ENCODE results near the gene SSR4.

The SSR4 gene

GRCh38 chrX:153829799-153830639 lies 35.6 kb downstream of the SSR4 start, which contains the start of gene PDZD4:
Gene PDZD4 (minus strand): TSS chrX:153830544. CDS start chrX:153830298, 246 bp downstream.
- no peak for DNase-seq
- ChIA-PET POLR2A (no interaction called here), CTCF (no interaction called here)
- peaks cover 0 to 22% (median 12%) of the 10 kb centered on the region in 4 experiments for H3K4me1 ChIP-seq (ENCODE audit: control extremely low read depth in 1 of 4, control insufficient read depth in 4 of 4, insufficient read depth in 4 of 4, low read length in 3 of 4)
- H3K27ac ChIP-seq (ENCODE audit: insufficient read depth in 1 of 2, low read depth in 1 of 2, low read length in 2 of 2, poor library complexity in 1 of 2, severe bottlenecking in 2 of 2): no peak within 1 kb of the TSS
- peaks cover 0 to 83% (median 21%) of the 10 kb centered on the region in 5 experiments for H3K27me3 ChIP-seq (replicated peaks in 2 of 5; ENCODE audit: control insufficient read depth in 4 of 5, insufficient read depth in 5 of 5, low read length in 4 of 5)
- H3K4me3 ChIP-seq (ENCODE audit: control insufficient read depth in 1 of 7, extremely low read depth in 1 of 7, insufficient read depth in 4 of 7, low read depth in 2 of 7, low read length in 6 of 7): peak within 1 kb of the TSS in 4 of 7 experiments; percentile 8 to 31 (median 17)
- 17% methylated on average over 74 of the region's 97 CpGs for WGBS (ENCODE audit: insufficient coverage)
- H3K9me3 ChIP-seq (ENCODE audit: control extremely low read depth in 1 of 5, control insufficient read depth in 4 of 5, insufficient read depth in 2 of 5, low read depth in 1 of 5, low read length in 4 of 5): peaks cover 0 to 26% (median 0%) of the 10 kb centered on the region in 5 experiments
- H3K36me3 ChIP-seq (ENCODE audit: control insufficient read depth in 4 of 4, insufficient read depth in 4 of 4, low read length in 3 of 4): no peaks in the 10 kb centered on the region

- ChIA-PET POLR2A (no interaction called here), CTCF (no interaction called here)
- WGBS (ENCODE audit: insufficient coverage): 19% methylated on average over 61 of the region's 102 CpGs
- DNase-seq: no peak
- H3K27ac ChIP-seq (ENCODE audit: insufficient read depth in 1 of 2, low read depth in 1 of 2, low read length in 2 of 2, poor library complexity in 1 of 2, severe bottlenecking in 2 of 2): no peak overlapping the region
- peaks cover 0 to 78% (median 17%) of the 10 kb centered on the region in 5 experiments for H3K27me3 ChIP-seq (replicated peaks in 2 of 5; ENCODE audit: control insufficient read depth in 4 of 5, insufficient read depth in 5 of 5, low read length in 4 of 5)
- H3K4me1 ChIP-seq (ENCODE audit: control extremely low read depth in 1 of 4, control insufficient read depth in 4 of 4, insufficient read depth in 4 of 4, low read length in 3 of 4): peaks cover 0 to 22% (median 7%) of the 10 kb centered on the region in 4 experiments
- H3K36me3 ChIP-seq (ENCODE audit: control insufficient read depth in 4 of 4, insufficient read depth in 4 of 4, low read length in 3 of 4): no peaks in the 10 kb centered on the region
- H3K4me3 ChIP-seq (ENCODE audit: control insufficient read depth in 1 of 7, extremely low read depth in 1 of 7, insufficient read depth in 4 of 7, low read depth in 2 of 7, low read length in 6 of 7): peak overlapping the region in 4 of 7 experiments; percentile 8 to 31 (median 17)
- peaks cover 0 to 26% (median 0%) of the 10 kb centered on the region in 5 experiments for H3K9me3 ChIP-seq (ENCODE audit: control extremely low read depth in 1 of 5, control insufficient read depth in 4 of 5, insufficient read depth in 2 of 5, low read depth in 1 of 5, low read length in 4 of 5)
Measured at GRCh38 chrX:153830640-153831428, 36.4 kb downstream of the SSR4 start.

GRCh38 chrX:153831429-153832150 lies 37.1 kb downstream of the SSR4 start:
- ChIA-PET CTCF (no interaction called here), POLR2A (no interaction called here)
- WGBS (ENCODE audit: insufficient coverage): 56% methylated on average over 23 of the region's 23 CpGs
- no peaks in the 10 kb centered on the region for H3K36me3 ChIP-seq (ENCODE audit: control insufficient read depth in 4 of 4, insufficient read depth in 4 of 4, low read length in 3 of 4)
- H3K9me3 ChIP-seq (ENCODE audit: control extremely low read depth in 1 of 5, control insufficient read depth in 4 of 5, insufficient read depth in 2 of 5, low read depth in 1 of 5, low read length in 4 of 5): peaks cover 0 to 26% (median 0%) of the 10 kb centered on the region in 5 experiments
- DNase-seq: peak in 2 of 3 donors; percentile 27 to 33
- H3K4me3 ChIP-seq (ENCODE audit: control insufficient read depth in 1 of 7, extremely low read depth in 1 of 7, insufficient read depth in 4 of 7, low read depth in 2 of 7, low read length in 6 of 7): no peak overlapping the region
- peaks cover 0 to 22% (median 7%) of the 10 kb centered on the region in 4 experiments for H3K4me1 ChIP-seq (ENCODE audit: control extremely low read depth in 1 of 4, control insufficient read depth in 4 of 4, insufficient read depth in 4 of 4, low read length in 3 of 4)
- no peak overlapping the region for H3K27ac ChIP-seq (ENCODE audit: insufficient read depth in 1 of 2, low read depth in 1 of 2, low read length in 2 of 2, poor library complexity in 1 of 2, severe bottlenecking in 2 of 2)
- H3K27me3 ChIP-seq (replicated peaks in 2 of 5; ENCODE audit: control insufficient read depth in 4 of 5, insufficient read depth in 5 of 5, low read length in 4 of 5): peaks cover 0 to 74% (median 17%) of the 10 kb centered on the region in 5 experiments

- peaks cover 0 to 22% (median 7%) of the 10 kb centered on the region in 4 experiments for H3K4me1 ChIP-seq (ENCODE audit: control extremely low read depth in 1 of 4, control insufficient read depth in 4 of 4, insufficient read depth in 4 of 4, low read length in 3 of 4)
- peaks cover 0 to 26% (median 0%) of the 10 kb centered on the region in 5 experiments for H3K9me3 ChIP-seq (ENCODE audit: control extremely low read depth in 1 of 5, control insufficient read depth in 4 of 5, insufficient read depth in 2 of 5, low read depth in 1 of 5, low read length in 4 of 5)
- DNase-seq: no peak
- H3K27me3 ChIP-seq (replicated peaks in 2 of 5; ENCODE audit: control insufficient read depth in 4 of 5, insufficient read depth in 5 of 5, low read length in 4 of 5): peaks cover 0 to 64% (median 12%) of the 10 kb centered on the region in 5 experiments
- CTCF ChIA-PET: no interaction called here
- no peak overlapping the region for H3K27ac ChIP-seq (ENCODE audit: insufficient read depth in 1 of 2, low read depth in 1 of 2, low read length in 2 of 2, poor library complexity in 1 of 2, severe bottlenecking in 2 of 2)
- WGBS (ENCODE audit: insufficient coverage): 84% methylated on average over 8 of the region's 10 CpGs
- no peaks in the 10 kb centered on the region for H3K36me3 ChIP-seq (ENCODE audit: control insufficient read depth in 4 of 4, insufficient read depth in 4 of 4, low read length in 3 of 4)
- no peak overlapping the region for H3K4me3 ChIP-seq (ENCODE audit: control insufficient read depth in 1 of 7, extremely low read depth in 1 of 7, insufficient read depth in 4 of 7, low read depth in 2 of 7, low read length in 6 of 7)
- POLR2A ChIA-PET: no interaction called here
Measured at GRCh38 chrX:153832728-153833127, 38.3 kb downstream of the SSR4 start.

GRCh38 chrX:153836921-153837320 lies 42.5 kb downstream of the SSR4 start:
- no peaks in the 10 kb centered on the region for H3K4me1 ChIP-seq (ENCODE audit: control extremely low read depth in 1 of 4, control insufficient read depth in 4 of 4, insufficient read depth in 4 of 4, low read length in 3 of 4)
- no peak overlapping the region for H3K4me3 ChIP-seq (ENCODE audit: control insufficient read depth in 1 of 7, extremely low read depth in 1 of 7, insufficient read depth in 4 of 7, low read depth in 2 of 7, low read length in 6 of 7)
- H3K27ac ChIP-seq (ENCODE audit: insufficient read depth in 1 of 2, low read depth in 1 of 2, low read length in 2 of 2, poor library complexity in 1 of 2, severe bottlenecking in 2 of 2): no peak overlapping the region
- H3K27me3 ChIP-seq (replicated peaks in 2 of 5; ENCODE audit: control insufficient read depth in 4 of 5, insufficient read depth in 5 of 5, low read length in 4 of 5): peaks cover 0 to 32% (median 4%) of the 10 kb centered on the region in 5 experiments
- no peak for DNase-seq
- H3K9me3 ChIP-seq (ENCODE audit: control extremely low read depth in 1 of 5, control insufficient read depth in 4 of 5, insufficient read depth in 2 of 5, low read depth in 1 of 5, low read length in 4 of 5): peaks cover 0 to 10% (median 0%) of the 10 kb centered on the region in 5 experiments
- WGBS (ENCODE audit: insufficient coverage): 100% methylated on average over 4 of the region's 6 CpGs
- no peaks in the 10 kb centered on the region for H3K36me3 ChIP-seq (ENCODE audit: control insufficient read depth in 4 of 4, insufficient read depth in 4 of 4, low read length in 3 of 4)
- ChIA-PET POLR2A (no interaction called here), CTCF (no interaction called here)

- H3K4me3 ChIP-seq (ENCODE audit: control insufficient read depth in 1 of 7, extremely low read depth in 1 of 7, insufficient read depth in 4 of 7, low read depth in 2 of 7, low read length in 6 of 7): no peak overlapping the region
- no CpG with 5 or more reads among the region's 6 CpGs for WGBS (ENCODE audit: insufficient coverage)
- no peaks in the 10 kb centered on the region for H3K4me1 ChIP-seq (ENCODE audit: control extremely low read depth in 1 of 4, control insufficient read depth in 4 of 4, insufficient read depth in 4 of 4, low read length in 3 of 4)
- no peaks in the 10 kb centered on the region for H3K36me3 ChIP-seq (ENCODE audit: control insufficient read depth in 4 of 4, insufficient read depth in 4 of 4, low read length in 3 of 4)
- peaks cover 3 to 44% (median 7%) of the 10 kb centered on the region in 5 experiments for H3K27me3 ChIP-seq (replicated peaks in 2 of 5; ENCODE audit: control insufficient read depth in 4 of 5, insufficient read depth in 5 of 5, low read length in 4 of 5)
- H3K27ac ChIP-seq (ENCODE audit: insufficient read depth in 1 of 2, low read depth in 1 of 2, low read length in 2 of 2, poor library complexity in 1 of 2, severe bottlenecking in 2 of 2): no peak overlapping the region
- peaks cover 0 to 5% (median 0%) of the 10 kb centered on the region in 5 experiments for H3K9me3 ChIP-seq (ENCODE audit: control extremely low read depth in 1 of 5, control insufficient read depth in 4 of 5, insufficient read depth in 2 of 5, low read depth in 1 of 5, low read length in 4 of 5)
- ChIA-PET POLR2A (no interaction called here), CTCF (no interaction called here)
- DNase-seq: peak in 1 of 3 donors; percentile 37
Measured at GRCh38 chrX:153844509-153845082, 50.1 kb downstream of the SSR4 start.

Data from common myeloid progenitor, CD34-positive (primary cell).